Germinal center (tissue), 1 donor: ENCODE data around the gene TAF7.
"Not testable (repeated sequence)": the region's sequence is repeated elsewhere in the genome, so short reads cannot be mapped to it uniquely, and the experiment has no call there.

Experiments
- DNase-seq: peaks from one replicate; pipeline ENCODE4 v3.0.0; 2012; ENCODE audit warnings: mixed read lengths, low spot score

TAF7 gene

DNA sequence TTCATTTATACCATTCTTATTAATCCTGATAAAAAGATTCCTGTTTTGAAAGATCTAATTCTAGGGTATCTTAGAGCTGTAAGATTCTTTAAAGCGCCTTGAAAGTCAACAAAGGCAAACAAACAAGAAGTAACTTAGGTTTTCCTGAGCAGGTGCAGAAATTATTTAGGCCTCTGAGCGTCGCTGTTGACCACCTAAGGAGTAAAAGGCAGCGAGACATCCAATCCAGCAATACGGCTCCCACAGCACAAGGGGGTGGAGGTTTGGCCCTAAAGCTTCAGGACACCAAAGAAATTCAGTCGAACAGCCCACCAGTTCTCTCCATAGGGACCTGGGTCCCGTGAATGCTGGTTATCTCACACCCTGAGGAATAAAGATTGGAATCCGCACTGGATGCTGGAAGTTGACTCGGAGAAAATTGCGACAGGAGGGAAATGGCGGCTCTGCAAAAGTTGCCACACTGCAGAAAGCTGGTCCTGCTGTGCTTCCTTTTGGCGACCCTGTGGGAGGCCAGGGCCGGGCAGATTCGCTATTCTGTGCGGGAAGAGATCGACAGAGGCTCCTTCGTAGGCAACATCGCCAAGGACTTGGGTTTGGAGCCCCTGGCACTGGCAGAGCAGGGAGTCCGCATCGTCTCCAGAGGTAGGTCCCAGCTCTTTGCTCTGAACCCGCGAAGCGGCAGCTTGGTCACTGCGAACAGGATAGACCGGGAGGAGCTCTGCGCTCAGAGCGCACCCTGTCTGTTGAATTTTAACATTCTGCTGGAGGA is 18.1 kb upstream of the TAF7 start, which contains the start of gene PCDHGA2:
Gene PCDHGA2 (plus strand): TSS at position 223 of the 769 bp plus-strand sequence.
- DNase-seq: peak; percentile 64

DNA sequence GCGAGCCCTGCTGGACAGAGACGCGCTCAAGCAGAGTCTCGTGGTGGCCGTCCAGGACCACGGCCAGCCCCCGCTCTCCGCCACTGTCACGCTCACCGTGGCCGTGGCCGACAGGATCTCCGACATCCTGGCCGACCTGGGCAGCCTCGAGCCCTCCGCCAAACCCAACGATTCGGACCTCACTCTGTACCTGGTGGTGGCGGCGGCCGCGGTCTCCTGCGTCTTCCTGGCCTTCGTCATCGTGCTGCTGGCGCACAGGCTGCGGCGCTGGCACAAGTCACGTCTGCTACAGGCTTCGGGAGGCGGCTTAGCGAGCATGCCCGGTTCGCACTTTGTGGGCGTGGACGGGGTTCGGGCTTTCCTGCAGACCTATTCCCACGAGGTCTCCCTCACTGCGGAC is 12.0 kb upstream of the TAF7 start:
- DNase-seq: not testable (repeated sequence)

DNA sequence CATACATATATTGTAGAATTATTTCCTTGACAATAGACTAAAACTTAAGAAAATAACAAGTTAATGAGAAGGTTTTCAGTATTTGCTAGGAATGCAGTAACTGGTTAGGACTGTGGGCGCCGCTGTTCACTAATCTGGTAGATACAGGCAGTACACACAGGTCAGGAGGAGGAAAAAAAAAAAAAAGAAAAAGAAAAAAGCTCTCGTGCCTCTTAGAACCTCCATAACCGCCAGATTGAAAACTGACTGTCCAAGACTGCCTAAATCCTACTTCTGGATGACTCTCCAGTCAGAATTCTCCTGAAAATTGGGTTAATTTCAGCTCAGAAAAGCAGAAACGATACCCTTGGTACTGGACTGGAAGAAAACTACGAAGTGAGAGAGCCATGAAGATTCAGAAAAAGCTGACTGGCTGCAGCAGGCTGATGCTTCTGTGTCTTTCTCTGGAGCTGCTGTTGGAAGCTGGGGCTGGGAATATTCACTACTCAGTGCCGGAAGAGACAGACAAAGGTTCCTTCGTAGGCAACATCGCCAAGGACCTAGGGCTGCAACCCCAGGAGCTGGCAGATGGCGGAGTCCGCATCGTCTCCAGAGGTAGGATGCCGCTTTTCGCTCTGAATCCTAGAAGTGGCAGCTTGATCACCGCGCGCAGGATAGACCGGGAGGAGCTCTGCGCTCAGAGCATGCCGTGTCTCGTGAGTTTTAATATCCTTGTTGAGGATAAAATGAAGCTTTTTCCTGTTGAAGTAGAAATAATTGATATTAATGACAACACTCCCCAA is 9.9 kb upstream of the TAF7 start, which contains the start of gene PCDHGA1:
Gene PCDHGA1 (plus strand): TSS at position 216 of the 782 bp plus-strand sequence.
- peak; percentile 40 for DNase-seq

DNA sequence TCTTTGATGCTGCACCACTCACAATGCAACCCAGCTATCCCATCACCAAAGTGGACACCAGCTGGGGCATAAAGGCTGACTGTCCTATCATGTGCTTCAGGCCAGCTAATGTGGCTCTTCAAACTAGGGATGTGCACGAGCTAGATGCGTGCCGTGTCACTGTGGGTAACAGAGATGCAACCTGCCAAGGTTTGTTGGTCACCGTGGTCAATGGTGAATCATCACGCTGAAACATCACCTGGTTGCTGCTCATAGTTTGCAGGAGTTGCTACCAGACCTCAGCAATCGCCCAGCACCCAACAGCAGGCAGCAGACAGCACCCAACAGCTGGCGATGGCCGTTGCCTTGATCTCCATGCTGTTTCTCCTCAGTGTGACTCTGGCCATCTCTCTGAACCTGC is 7.6 kb upstream of the TAF7 start:
- DNase-seq: no peak

DNA sequence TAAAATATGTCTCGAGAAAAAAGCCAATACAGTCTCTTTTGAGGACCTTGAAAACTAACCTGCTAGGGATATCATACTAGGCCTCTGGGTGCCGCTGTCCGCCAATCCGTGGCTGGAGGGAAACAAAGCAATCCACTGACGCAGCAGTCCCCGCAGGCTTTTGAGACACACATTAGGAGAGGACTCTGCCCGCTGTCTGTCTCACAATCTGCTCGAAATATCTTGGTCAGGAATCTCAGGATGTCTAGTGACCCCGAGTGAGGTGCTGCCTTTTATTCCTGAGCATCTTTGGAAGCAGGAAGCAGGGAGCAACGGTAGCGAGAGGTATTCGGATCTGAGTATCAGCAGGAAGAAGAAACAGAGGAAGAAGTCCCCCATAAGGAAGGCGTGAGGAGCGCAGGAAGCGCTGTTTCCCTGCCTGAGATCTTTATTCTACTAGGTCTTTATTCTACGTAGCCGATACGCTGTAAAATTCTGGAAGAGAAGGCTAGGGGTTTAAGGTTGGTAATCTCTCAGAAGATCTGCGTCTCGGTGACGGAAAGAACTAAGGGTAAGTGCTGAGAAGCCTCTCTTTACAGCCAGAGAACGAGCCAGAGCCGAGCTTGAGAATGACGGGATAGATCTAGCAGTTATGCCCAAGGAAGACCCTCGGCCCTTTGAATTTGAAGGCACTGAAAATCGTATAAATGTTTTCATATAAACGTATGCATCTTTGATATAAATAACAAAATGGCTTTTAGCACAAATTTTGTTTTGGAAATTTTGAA is 5.7 kb upstream of the TAF7 start:
- DNase-seq: peak; percentile 60

DNA sequence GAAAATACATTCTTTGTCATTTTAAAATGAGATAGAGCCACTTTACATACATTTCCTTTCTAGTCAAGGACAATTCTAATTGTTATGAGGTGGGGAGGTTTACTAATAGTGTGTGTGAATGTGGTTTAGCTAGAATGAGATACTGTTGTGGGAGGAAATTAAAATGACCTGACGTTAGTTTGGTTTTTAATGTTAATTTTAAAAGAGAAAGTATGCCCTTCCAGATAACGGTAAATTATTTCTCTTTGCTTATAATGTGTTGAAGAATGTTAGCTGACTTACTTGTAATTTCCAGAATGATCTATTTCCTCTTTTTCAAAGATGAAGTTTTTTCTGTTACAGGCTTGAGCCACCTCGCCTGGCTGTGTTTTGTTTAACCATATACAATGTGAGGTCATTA is 1.7 kb upstream of the TAF7 start:
- no peak for DNase-seq

DNA sequence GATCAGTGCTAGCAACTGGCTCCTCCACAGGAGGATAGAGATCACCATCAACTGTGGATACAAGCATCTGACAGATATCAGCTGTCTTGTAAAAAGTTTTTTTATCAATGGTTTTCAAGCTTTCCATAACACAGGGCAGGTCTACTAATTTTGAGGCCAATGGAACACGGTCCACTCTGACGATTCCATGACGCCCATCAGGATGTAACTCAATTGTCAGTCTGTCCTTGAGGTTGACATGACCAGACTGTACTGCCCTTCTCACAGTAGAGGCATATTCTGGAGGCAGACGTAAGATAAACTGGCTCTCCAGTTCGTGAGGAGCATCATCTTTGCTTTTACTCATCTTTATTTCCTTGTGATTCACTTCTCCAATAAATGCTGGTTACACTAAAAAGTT is 885 bp downstream of the TAF7 start:
- DNase-seq: no peak

DNA sequence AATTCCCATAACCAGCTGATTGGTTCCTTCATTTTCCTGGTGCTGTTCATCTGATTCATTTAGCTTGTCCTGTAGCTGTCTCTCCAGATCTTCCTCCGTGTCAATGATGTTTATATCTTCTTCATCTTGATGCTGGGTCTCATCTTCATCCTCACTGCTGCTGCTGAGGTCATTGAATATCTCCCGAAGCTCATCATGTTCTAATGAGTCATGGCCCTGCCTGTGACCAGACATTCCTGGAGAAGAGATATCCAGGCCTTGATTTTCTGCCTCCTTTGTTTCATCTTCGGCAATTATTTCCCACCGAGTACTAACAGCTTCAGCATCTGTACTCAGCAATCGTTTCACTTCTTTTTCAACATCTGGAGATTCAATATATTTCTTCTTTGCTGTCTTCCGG is 1.4 kb downstream of the TAF7 start:
- DNase-seq: no peak

DNA sequence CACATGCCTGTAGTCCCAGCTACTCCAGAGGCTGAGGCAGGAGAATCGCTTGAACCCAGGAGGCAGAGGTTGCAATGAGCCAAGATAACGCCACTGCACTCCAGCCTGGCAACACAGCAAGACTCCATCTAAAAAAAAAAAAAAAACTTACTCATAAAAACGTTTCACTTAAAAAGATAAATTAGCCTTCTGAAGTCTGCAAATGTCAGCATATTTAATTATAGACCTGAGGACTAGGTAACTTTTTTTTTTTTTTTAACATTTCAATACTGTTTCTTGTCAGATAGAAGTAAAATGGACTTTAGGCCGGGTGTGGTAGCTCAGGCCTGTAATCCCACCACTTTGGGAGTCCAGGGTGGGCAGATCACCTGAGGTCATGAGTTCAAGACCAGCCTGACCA is 3.6 kb downstream of the TAF7 start:
- DNase-seq: not testable (repeated sequence)

DNA sequence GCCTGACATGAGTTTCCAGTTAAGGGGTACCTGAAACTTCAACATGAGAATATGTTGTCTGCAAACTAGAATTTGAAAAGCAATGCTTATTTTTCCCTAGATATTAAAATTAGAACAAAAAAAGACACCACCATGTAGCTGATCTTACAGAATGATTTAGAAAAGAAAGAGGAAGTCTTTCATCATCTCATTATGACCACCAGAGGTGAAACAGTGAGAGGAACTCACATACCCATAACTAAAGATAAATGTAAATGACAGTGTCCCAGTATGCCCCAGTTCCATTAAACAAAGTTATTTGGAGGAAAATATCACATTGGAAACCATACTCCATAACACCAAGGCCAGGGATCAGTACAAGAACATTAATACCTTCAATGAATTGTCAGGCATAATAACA is 6.9 kb downstream of the TAF7 start:
- DNase-seq: no peak

DNA sequence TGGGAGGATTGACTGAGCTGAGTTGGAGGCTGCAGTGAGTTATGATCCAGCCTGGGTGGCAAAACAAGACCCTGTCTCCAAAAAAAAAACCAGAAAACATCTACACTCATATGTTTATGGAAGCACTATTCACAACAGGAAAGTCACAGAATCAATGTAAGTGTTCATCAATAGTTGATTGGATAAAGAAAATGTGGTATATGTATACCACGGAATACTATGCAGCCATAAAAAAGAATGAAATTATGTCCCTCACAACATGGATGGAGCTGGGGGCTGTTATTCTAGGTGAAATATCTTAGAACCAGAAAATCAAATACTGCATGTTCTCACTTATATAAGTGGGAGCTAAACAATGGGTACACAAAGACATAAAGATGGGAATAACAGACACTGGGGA is 14.0 kb downstream of the TAF7 start:
- no peak for DNase-seq

DNA sequence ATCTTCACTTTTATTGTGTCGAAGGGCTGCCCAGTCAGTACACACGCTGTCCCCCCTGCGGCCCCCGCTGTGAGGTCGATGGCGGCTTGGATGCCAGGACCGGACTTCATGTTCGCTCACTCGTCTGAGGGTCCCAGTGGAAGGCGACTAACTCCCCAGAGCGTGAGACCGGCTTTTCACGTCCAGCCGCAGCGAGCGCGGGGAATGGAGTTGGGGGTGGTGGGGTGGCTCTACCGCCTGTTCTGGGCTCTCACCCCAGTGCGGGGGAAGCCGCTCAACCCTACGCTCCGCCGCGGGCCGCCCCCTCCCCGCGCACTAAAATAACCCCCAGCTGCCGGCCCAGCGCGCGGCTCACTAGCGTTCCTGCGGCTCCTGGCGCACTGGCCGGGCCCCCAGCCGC is 16.8 kb downstream of the TAF7 start, which contains the start of gene SLC25A2:
Gene SLC25A2 (minus strand): TSS at position 294 of the 400 bp plus-strand sequence. CDS start 184 bp downstream, at position 110.
- no peak for DNase-seq

DNA sequence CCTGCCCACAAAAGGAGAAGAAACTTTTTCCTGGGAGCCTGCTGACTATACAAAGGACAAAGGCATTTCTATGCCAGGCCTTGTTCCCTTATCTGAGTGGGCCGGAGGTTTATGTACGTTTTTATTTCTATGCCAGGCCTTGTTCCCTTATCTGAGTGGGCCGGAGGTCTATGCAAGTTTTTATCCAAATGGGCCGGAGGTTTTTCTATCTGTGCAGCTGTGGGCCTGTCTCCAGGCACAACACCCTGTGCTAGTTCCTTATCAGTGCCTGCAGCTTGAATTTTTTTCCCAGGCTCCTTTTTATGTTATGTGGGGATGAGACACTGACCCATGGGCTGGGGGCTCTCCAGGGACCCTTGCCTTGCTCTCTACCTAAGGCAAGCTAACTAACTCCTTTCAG is 22.2 kb downstream of the TAF7 start:
- DNase-seq: no peak

DNA sequence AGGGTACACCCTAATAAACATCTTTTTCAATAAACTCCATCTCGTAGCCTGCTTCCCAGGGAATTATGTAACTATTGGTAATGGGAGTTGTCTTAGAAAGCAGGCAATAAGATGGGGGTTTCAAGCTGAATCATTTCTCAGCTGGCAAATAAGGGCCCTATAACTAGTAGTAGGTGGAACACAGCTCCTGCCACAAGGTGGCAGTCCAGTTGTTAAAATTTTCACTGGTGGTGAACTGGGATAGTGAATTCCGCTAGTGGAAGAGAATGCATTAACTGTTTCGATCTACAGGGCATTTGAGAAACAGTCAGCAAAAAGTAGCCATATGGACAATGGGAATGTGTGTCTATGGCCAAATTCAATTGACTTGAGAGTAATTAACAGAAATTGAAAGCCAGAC is 47.7 kb downstream of the TAF7 start:
- no peak for DNase-seq

DNA sequence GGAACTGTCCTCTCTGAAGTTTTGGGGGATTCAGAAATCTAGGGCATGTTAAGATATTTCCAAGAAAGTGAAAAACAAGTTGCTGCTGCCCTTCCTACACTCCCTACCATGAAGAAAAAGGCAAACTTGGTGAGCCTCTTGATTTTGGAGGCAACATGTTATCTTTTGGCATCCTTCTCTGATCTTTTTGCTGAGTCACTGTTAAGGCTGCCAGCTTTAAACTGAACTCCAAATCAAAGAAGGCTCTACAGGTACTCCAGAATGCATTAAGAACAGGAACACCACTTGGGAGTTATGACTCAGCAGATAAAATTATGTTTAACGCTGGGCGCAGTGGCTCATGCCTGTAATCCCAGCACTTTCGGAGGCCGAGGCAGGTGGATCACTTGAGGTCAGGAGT is 51.4 kb downstream of the TAF7 start:
- DNase-seq: no peak
